Measurements from ENCODE around the gene UFSP1. TPM values are rescaled to one million over a fixed set of nuclear protein-coding genes. Genes with fewer than 3 reads are reported as not detected.
"Not testable (repeated sequence)": the region's sequence is repeated elsewhere in the genome, so short reads cannot be mapped to it uniquely, and the experiment has no call there.

UFSP1 gene
- total RNA-seq, 1 experiment from 2014 or later = 4.8 TPM

- POLR2A ChIA-PET = no interaction called here
- CTCF ChIA-PET = no interaction called here
- TF ChIP-seq, protein P1, sequence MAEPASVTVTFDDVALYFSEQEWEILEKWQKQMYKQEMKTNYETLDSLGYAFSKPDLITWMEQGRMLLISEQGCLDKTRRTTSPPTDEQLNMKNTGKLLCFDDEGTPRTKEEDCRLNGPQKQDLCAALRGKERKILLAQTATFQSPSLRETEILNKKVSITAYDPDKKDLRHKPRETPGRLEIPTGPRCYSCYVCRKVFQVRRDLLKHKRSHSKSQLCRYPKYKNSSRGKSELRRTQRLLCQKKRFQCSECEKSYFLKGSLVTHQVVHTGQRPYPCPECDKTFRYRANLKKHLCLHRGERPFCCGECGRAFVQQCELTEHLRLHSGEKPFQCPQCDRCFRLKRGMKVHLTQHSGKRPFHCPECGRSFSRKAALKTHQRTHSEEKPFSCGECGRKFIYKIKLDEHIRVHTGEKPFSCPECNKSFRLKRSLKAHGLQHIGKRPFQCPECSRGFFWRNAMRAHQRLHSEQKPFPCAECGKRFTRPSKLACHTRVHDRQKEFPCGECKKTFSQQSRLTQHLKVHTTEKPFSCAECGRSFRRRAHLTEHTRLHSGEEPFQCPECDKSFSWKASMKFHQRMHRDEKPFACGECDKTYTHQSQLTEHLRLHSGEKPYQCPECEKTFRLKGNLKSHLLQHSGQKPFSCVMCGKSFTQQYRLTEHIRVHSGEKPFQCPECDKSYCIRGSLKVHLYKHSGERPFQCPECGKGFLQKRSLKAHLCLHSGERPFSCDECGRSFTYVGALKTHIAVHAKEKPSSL (CRISPR knock-in tag; conservative IDR thresholded peaks at IDR 0.05) = no peak
- TF ChIP-seq JAZF1 (CRISPR knock-in tag; IDR thresholded peaks at IDR 0.05) (no peak), RELA (CRISPR knock-in tag; IDR thresholded peaks at IDR 0.05; ENCODE audit: borderline replicate concordance) (no peak), CREB1 (CRISPR knock-in tag; IDR thresholded peaks at IDR 0.05) (no peak)
- TF ChIP-seq, protein P2, sequence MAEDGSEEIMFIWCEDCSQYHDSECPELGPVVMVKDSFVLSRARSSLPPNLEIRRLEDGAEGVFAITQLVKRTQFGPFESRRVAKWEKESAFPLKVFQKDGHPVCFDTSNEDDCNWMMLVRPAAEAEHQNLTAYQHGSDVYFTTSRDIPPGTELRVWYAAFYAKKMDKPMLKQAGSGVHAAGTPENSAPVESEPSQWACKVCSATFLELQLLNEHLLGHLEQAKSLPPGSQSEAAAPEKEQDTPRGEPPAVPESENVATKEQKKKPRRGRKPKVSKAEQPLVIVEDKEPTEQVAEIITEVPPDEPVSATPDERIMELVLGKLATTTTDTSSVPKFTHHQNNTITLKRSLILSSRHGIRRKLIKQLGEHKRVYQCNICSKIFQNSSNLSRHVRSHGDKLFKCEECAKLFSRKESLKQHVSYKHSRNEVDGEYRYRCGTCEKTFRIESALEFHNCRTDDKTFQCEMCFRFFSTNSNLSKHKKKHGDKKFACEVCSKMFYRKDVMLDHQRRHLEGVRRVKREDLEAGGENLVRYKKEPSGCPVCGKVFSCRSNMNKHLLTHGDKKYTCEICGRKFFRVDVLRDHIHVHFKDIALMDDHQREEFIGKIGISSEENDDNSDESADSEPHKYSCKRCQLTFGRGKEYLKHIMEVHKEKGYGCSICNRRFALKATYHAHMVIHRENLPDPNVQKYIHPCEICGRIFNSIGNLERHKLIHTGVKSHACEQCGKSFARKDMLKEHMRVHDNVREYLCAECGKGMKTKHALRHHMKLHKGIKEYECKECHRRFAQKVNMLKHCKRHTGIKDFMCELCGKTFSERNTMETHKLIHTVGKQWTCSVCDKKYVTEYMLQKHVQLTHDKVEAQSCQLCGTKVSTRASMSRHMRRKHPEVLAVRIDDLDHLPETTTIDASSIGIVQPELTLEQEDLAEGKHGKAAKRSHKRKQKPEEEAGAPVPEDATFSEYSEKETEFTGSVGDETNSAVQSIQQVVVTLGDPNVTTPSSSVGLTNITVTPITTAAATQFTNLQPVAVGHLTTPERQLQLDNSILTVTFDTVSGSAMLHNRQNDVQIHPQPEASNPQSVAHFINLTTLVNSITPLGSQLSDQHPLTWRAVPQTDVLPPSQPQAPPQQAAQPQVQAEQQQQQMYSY (CRISPR knock-in tag; IDR thresholded peaks at IDR 0.05) = no peak
- DNase-seq (ENCODE audit: low spot score) (no peak), ATAC-seq (no peak)
- no peak overlapping the region for H3K4me3 Mint-ChIP-seq
- H3K9me3 Mint-ChIP-seq = no peaks in the 10 kb centered on the region
- peaks cover 10% of the 10 kb centered on the region; the same call in 1 of the 2 replicates for H3K36me3 Mint-ChIP-seq
- 0 out of 2 replicates have a peak, but pooled peaks cover 7% of the 10 kb centered on the region for H3K4me1 Mint-ChIP-seq
- H3K27ac Mint-ChIP-seq = peak overlapping the region; percentile 57
- H3K27me3 Mint-ChIP-seq (ENCODE audit: low read depth) = no peaks in the 10 kb centered on the region
Observed at GRCh38 chr7:100855515-100855914, 34.0 kb downstream of the UFSP1 start.

- 0 out of 2 replicates have a peak, but pooled peaks have one; percentile 24 for TF ChIP-seq ZNF121 (CRISPR knock-in tag; IDR thresholded peaks at IDR 0.05)
- H3K4me3 Mint-ChIP-seq; H3K9me3 Mint-ChIP-seq; H3K27ac Mint-ChIP-seq; DNase-seq (ENCODE audit: low spot score); H3K27me3 Mint-ChIP-seq (ENCODE audit: low read depth); H3K4me1 Mint-ChIP-seq; ATAC-seq; H3K36me3 Mint-ChIP-seq: not testable (repeated sequence)
- POLR2A ChIA-PET = interaction anchor here (1.5 kb wide), 1 partner anchor 27 kb away, joined by 3 read pairs; no protein-coding TSS in a partner anchor
- CTCF ChIA-PET = interaction anchor here (0.7 to 5.6 kb wide), 3 partner anchors 53 to 150 kb away, joined by 3 to 131 read pairs (median 53); partner anchors contain the start of gene POP7
Observed at GRCh38 chr7:100854899-100855298, 34.6 kb downstream of the UFSP1 start.

DNA sequence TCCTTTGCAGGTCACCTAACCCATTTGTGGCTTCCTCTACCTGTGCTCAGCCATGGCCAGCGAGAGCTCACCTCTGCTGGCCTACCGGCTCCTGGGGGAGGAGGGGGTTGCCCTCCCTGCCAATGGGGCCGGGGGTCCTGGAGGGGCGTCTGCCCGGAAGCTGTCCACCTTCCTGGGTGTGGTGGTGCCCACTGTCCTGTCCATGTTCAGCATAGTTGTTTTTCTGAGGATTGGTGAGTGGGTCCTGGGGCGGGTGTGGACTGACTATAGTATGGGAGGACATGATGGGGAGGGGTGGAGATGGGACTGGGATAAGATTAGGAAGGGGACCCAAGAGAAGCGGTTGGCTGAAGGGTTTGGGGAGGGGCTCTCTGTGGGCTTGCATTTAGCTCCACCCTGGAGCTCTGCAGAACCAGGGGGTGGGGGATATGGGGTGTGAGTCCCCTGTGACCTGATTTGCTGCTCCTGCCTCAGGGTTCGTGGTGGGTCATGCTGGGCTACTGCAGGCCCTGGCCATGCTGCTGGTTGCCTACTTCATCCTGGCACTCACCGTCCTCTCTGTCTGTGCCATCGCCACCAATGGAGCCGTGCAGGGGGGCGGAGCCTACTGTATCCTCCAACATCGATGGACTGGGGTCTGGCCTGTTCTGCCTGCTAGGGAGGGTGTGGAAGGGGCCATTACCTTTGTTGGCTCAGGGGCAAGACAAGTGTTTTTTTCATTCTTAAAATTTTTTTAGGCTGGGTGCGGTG is 35.2 kb downstream of the UFSP1 start:
- no peaks in the 10 kb centered on the region for H3K9me3 Mint-ChIP-seq
- POLR2A ChIA-PET = interaction anchor here (1.5 to 1.9 kb wide), 2 partner anchors 20 to 26 kb away, joined by 3 to 8 read pairs; partner anchors contain the start of gene SRRT
- 0 out of 2 replicates have a peak, but pooled peaks cover 7% of the 10 kb centered on the region for H3K4me1 Mint-ChIP-seq
- ATAC-seq (no peak), DNase-seq (ENCODE audit: low spot score) (no peak)
- CTCF ChIA-PET = interaction anchor here (0.7 to 5.6 kb wide), 5 partner anchors 21 to 149 kb away, joined by 3 to 131 read pairs (median 4); partner anchors contain the start of genes POP7 and SRRT
- no peak overlapping the region for H3K4me3 Mint-ChIP-seq
- peaks cover 2% of the 10 kb centered on the region; the same call in 1 of the 2 replicates for H3K36me3 Mint-ChIP-seq
- no peak overlapping the region for H3K27ac Mint-ChIP-seq
- no peaks in the 10 kb centered on the region for H3K27me3 Mint-ChIP-seq (ENCODE audit: low read depth)
- TF ChIP-seq, protein P2 (CRISPR knock-in tag; IDR thresholded peaks at IDR 0.05) = no peak
- TF ChIP-seq JAZF1 (CRISPR knock-in tag; IDR thresholded peaks at IDR 0.05) = no peak
- TF ChIP-seq NR2C2 (CRISPR knock-in tag; IDR thresholded peaks at IDR 0.05) = no peak
- TF ChIP-seq, protein P3, sequence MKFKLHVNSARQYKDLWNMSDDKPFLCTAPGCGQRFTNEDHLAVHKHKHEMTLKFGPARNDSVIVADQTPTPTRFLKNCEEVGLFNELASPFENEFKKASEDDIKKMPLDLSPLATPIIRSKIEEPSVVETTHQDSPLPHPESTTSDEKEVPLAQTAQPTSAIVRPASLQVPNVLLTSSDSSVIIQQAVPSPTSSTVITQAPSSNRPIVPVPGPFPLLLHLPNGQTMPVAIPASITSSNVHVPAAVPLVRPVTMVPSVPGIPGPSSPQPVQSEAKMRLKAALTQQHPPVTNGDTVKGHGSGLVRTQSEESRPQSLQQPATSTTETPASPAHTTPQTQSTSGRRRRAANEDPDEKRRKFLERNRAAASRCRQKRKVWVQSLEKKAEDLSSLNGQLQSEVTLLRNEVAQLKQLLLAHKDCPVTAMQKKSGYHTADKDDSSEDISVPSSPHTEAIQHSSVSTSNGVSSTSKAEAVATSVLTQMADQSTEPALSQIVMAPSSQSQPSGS (CRISPR knock-in tag; IDR thresholded peaks at IDR 0.05; ENCODE audit: borderline replicate concordance, low read depth) = no peak
- no peak for TF ChIP-seq FOXK1 (CRISPR knock-in tag; IDR thresholded peaks at IDR 0.05)
- no peak for TF ChIP-seq CREB1 (CRISPR knock-in tag; IDR thresholded peaks at IDR 0.05)
- TF ChIP-seq IRF2 (CRISPR knock-in tag; IDR thresholded peaks at IDR 0.05; ENCODE audit: borderline replicate concordance, low read depth) = no peak
- no peak for TF ChIP-seq ZNF281 (CRISPR knock-in tag; IDR thresholded peaks at IDR 0.05)
- TF ChIP-seq JUN (CRISPR knock-in tag; IDR thresholded peaks at IDR 0.05) = no peak
- TF ChIP-seq, protein P4, sequence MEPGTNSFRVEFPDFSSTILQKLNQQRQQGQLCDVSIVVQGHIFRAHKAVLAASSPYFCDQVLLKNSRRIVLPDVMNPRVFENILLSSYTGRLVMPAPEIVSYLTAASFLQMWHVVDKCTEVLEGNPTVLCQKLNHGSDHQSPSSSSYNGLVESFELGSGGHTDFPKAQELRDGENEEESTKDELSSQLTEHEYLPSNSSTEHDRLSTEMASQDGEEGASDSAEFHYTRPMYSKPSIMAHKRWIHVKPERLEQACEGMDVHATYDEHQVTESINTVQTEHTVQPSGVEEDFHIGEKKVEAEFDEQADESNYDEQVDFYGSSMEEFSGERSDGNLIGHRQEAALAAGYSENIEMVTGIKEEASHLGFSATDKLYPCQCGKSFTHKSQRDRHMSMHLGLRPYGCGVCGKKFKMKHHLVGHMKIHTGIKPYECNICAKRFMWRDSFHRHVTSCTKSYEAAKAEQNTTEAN (CRISPR knock-in tag; IDR thresholded peaks at IDR 0.05) = no peak
- no peak for TF ChIP-seq ZNF671 (CRISPR knock-in tag; IDR thresholded peaks at IDR 0.05)
